GM21737 (cell line): ENCODE measurements around the gene STRA8.

Source experiments
- ATAC-seq: cut with Tn5 transposase; IDR thresholded peaks from one replicate; pipeline ENCODE4 v1.9.1; 2021; ENCODE audit warnings: mild to moderate bottlenecking, moderate library complexity; ENCODE audit not compliant: unreplicated experiment

STRA8 gene

GRCh38 chr7:135262623-135263320 lies 29.1 kb downstream of the STRA8 start:
- ATAC-seq: no peak

DNA sequence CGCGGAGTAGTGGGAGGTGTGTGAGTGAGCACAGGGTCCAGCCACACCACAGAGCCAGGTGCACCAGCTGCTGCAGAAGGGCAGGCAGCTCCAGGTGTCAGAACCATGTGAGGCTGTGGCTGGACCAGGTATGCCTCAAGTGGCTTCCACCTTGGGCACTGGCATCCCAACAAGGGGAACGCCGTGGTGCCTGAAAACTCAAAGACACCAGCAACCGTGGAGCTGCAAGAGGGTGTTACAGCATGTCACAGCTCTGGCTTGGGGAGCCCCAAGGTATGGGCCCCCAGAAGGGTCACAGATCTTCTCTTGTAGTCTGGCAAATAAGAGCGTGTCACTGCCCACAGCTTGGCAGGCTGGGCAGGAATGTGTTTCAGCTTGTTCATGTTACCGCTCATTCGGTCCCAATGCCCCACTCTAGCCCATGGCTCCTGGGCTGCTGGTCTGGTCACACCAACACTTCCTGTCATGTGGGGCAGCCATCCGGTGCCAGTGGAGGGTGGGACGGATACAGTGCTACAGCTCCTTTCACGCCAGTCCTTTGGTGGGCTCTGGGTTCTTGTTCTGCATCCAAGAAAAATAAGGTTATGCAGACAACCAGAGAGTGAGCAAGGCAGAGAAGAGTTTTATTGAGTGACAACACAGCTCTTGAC lies 29.8 kb downstream of the STRA8 start:
- no peak for ATAC-seq

- ATAC-seq: no peak
Observed at GRCh38 chr7:135265637-135266036, 32.0 kb downstream of the STRA8 start.

- ATAC-seq: no peak
Observed at GRCh38 chr7:135269921-135270320, 36.3 kb downstream of the STRA8 start.

- no peak for ATAC-seq
Observed at GRCh38 chr7:135270577-135271254, 37.1 kb downstream of the STRA8 start.

DNA sequence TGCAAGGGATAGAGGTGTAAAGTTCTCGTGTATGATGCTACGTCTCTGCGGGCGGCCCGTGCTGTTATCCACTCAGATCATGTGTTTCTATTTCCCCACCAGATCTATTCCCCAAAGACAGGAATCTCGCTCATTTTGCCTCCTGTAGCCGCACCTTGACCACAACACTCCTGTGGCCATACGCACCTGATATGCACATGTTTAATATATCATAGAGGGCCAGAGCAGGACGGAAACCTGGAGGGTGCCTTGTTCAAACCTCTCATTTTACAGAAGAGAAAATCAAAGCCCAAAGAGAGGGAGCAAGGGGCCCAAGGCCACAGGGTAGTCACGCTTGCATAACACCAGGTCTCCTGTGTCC lies 37.6 kb downstream of the STRA8 start:
- ATAC-seq: no peak

GRCh38 chr7:135272303-135272702 lies 38.7 kb downstream of the STRA8 start:
- ATAC-seq: no peak

GRCh38 chr7:135273581-135273980 lies 39.9 kb downstream of the STRA8 start:
- no peak for ATAC-seq

DNA sequence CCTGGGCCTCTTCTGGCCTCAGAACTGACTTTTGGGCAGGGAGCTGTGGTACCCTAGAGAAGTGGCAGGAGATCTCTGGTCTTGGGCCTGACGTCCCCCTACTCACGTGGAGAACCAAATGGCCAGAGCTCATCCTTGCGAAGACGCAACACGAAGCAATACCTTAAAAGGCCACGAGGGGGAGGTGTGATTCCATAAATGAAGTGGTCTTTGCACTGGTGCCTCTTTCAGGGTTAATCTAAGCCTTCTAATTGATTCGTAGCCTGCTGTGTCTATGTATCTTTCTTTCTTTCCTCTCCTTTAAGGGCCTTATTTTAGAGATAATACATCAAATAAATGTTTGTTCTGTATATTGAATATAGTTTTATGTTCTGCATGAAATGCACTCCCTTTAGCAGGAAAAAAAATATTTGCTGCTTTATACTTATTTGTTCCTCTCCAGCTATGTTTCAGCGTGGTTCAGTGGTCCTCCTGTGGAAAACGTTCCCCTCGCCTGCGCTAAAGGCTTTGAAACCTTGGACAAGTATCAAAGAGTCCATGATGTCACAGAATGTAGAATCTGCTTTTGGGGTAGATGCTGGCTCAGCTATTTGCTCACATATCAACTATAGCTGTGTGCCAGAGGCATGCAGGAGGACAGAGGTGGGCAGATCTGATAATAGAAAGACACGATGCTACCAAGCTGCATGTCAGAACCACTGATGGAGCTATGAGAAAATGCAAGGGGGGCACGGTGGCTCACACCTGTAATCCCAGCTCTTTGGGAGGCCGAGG lies 41.0 kb downstream of the STRA8 start:
- peak; percentile 81 for ATAC-seq

- ATAC-seq: no peak
Observed at GRCh38 chr7:135275971-135276580, 42.4 kb downstream of the STRA8 start.

DNA sequence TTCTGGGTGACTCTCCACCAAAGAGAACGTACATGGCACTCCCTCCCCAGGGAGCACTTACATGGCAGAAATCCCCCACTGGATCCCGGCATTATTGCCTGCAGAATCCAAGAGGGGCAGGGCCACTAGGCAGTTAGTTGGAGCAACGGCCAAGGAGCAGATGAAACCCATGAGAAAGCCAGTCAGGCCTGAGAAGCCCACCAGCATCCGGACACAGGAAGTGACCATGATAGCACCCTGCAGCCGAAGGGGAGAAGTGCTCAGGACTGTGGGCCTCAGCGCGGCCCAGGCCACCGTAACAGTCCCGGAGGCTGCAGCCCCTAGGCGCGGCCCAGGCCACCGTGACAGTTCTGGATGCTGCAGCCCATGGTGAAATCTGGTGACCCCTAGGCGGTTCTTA lies 43.5 kb downstream of the STRA8 start:
- ATAC-seq: no peak

GRCh38 chr7:135281363-135281949 lies 47.8 kb downstream of the STRA8 start:
- peak; percentile 80 for ATAC-seq

GRCh38 chr7:135282561-135283254 lies 49.1 kb downstream of the STRA8 start:
- no peak for ATAC-seq

- ATAC-seq: no peak
Observed at GRCh38 chr7:135283959-135284638, 50.5 kb downstream of the STRA8 start.

DNA sequence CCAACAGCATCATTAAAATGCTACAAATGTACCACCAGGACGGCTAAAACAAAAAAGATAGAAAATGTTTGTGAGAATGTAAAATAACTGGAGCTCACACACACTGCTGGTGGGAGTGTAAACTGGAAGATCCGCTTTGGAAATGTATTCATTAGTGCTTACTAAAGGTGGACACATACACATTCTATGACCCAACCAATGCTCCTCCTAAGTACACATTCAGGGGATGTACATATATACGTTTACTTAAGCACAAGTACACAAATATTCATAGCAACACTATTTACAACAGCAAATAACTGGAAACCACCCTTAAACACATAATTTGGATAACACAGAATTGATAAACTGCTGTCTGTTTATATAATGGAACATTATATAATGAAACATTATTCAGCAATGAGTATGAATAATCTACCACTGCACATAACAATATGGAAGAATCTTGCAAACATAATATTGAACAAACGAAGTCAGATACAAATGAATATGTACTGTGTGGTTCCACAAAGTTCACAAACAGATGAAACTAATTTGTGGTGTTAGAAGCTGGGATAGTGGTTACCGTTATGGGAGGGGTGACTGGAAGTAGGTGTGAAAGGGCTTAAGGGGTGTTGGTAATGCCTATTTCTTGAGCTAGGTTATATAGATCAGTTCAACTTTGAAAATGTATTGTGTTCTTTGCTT lies 52.1 kb downstream of the STRA8 start:
- no peak for ATAC-seq

DNA sequence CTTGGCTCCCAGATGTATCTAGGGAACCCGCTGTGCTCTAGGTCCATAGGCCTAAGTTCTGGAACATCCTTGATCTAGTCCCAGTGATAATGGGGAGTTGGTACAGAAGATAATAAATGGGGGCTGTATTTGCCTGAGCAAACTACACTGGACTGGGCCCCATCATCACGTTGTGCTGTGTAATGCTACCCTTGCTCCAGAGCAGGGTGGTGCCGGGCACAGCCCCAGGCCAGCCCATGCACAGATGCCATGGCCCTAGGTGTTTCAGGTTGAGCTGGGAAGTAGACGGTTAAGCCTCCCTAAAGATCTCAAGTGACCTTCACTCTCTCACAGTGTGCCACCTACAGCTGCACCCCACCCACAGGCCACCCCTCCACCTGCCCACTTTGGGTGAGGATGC lies 53.2 kb downstream of the STRA8 start:
- no peak for ATAC-seq

DNA sequence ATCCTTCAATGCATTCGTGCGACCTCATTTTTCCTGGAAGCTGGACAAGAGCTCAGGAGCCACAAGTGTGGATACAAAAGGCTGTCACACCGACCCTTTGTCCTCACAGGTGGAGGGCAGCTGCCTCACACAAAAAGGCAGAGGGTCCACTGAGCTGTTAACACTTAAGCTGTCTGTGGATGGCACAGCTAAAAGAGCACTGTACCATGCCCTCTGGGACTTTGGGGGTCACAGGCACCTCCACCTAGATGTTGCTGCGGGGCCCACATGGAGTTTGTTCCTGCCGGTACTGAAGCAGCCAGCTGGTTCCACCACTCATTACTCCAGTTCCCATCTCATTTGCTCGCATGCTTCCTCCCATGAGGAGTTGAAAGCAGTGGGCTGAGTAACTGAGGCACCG lies 57.0 kb downstream of the STRA8 start:
- ATAC-seq: no peak

- ATAC-seq: no peak
Observed at GRCh38 chr7:135291809-135292253, 58.2 kb downstream of the STRA8 start.

DNA sequence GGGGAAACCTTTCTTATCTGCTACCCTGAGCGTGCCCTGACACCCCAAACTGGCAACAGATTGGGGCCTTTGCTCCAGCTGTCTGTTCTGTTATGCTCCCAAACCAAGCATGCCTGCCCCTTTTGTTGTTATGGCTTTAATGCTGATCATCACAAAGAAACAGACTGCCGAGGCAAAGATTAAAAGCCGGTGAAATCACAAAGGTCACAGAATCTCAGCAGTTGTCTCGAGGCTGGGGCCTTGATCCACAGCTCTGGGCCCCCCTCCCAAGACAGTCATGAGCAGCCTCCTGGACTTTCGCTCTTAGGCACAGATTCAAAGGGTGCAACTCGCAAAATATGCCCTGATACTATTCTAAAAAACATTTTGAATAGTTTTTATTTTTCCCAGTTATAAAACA lies 65.6 kb downstream of the STRA8 start:
- no peak for ATAC-seq
